GM18508 (cell line): Measurements from ENCODE around the gene SRBD1.

Experiments
- ATAC-seq: cut with Tn5 transposase; IDR thresholded peaks from one replicate; pipeline ENCODE4 v1.9.1; 2021; ENCODE audit warnings: moderate number of reproducible peaks; ENCODE audit not compliant: insufficient read depth, unreplicated experiment

Gene SRBD1

GRCh38 chr2:45494275-45494977 is 116.6 kb downstream of the SRBD1 start:
- no peak for ATAC-seq

- no peak for ATAC-seq
These were observed 126.1 kb downstream of the SRBD1 start for GRCh38 chr2:45484965-45485364.

DNA sequence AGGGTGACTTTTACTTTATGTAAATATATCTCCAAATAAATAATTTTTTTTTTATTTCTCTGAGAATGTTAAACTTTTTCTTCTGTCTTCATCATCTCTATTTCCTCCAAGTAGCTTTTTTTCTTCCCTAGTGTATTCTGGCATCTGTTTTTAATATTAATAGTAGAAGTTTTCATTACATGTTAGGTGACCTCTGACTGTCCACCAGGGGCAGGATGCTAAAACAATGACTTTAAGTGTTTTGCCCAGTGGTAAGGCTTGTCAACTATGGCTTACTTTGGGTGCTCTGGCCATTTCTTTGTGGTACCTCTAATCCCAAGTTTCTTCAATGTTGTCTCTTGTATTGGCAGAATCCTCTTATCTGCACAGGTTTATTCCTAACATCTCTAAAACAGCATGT is 127.1 kb downstream of the SRBD1 start:
- ATAC-seq: no peak

GRCh38 chr2:45477546-45477945 is 133.5 kb downstream of the SRBD1 start:
- no peak for ATAC-seq

GRCh38 chr2:45470531-45470930 is 140.5 kb downstream of the SRBD1 start:
- no peak for ATAC-seq

GRCh38 chr2:45469314-45470099 is 141.6 kb downstream of the SRBD1 start:
- no peak for ATAC-seq

DNA sequence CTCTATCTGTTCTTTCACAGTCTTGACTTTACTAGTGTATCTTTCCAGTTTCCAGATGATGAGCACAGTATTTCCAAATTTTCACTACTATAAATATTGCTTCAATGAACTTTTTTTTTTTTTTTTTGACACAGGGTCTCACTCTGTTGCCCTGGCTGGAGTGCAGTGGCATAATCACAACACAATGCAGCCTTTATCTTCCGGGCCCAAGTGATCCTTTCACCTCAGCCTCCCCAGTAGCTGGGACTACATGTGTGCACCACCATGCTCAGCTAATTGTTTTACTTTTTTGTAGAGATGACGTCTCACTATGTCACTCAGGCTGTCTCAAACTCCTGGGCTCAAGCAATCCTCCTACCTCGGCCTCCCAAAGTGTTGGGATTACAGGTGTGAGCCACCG is 142.8 kb downstream of the SRBD1 start:
- ATAC-seq: no peak

- no peak for ATAC-seq
These were observed 145.0 kb downstream of the SRBD1 start for GRCh38 chr2:45466053-45466452.

- no peak for ATAC-seq
These were observed 150.2 kb downstream of the SRBD1 start for GRCh38 chr2:45460825-45461224.

- ATAC-seq: no peak
These were observed 151.2 kb downstream of the SRBD1 start for GRCh38 chr2:45459860-45460259.

DNA sequence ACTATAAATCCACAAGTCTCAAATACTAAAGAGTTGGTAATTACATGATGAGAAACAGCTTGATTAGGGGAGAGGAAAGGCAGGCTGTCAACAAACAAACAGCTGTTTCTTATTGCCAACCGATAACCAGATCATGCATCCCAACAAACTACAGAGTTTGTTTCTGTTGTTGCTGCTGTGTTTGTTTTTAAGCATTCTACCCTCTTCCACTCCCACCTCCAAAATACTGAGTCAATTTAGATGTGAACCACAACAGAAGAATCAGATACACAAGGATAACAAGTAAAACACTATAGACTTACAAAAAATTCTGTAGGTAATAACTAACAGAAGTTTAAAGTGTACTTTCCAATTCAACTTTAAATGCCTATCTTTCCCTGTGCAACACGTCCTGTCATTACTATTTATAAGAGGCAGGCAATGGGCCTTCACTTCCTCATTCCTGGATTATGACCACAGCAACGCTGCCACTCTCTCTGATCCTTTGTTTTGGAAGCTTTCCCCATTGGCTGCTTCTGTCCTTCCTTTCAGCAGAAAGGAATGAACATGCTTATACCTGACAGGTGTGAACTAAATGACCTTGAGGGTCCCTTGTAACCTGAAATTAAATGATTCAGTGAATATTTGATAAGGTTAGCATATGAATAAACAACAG is 152.0 kb downstream of the SRBD1 start:
- ATAC-seq: no peak

DNA sequence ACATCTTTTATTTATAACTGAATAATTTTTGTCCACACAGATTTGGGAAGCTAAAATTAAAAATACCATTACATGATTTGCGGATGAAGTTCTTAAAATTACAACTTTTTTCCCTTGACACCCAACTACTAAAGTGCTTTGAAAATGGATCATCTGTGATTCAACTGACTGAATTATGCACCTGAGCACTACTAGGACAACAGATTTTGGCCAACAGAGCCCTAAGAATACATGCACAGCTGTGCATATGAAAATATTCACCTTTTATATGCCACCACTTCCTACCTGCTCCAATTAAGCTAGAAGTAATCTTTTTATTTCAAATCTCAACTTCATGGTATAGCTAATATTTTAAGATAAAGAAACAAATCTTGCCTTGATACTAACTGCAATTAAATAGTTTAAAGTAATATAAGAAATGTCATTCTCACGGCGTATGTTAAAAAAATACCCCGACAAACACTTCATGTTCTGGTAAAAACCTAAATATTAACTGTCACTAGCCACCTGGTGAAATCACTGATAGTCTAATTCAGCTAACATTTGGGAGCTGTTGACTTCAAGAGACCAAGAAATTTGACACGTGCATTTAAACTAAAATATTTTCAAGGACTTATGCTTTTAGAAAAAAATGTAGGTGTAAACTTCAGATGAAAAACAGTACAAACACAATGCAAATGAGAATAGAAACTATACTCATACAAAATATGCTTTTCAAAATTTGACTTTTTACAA is 153.7 kb downstream of the SRBD1 start:
- no peak for ATAC-seq

DNA sequence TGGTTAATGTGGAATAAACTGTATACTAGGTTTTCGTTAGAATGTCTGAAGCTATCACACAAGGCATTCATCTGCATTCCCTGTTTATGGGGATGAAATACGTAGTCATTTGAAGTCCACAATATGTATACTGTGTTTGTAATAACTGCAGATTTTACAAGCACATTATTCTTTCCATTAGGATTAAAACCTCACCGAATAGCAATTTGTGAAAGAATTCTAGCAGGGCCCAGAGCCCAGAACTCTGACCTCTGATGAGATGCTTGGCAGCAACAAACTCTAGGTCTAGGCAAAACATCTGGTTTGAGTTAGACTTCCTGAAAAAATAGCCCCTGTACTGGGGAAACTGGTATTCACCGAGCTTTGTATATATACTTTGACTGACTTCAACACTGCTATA is 158.2 kb downstream of the SRBD1 start:
- ATAC-seq: no peak

DNA sequence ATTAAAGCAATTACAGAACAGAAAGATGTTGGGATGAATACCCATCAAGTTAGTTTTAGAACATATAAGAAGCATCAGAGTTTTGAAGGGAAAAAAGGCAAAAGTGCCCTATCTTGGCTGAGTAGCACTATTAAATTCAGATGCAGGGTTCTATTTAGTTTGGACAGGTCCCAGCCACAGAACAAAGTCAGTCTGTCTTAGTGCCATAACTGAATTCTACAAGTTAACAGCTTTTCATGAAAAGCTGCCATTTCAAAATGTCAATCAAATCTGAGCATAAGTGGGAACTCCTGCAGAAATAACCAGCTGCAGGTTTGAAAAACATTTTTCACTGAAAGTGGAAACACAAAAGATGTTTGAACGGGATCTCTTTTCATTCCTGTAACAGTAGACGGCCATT is 160.4 kb downstream of the SRBD1 start:
- no peak for ATAC-seq

- no peak for ATAC-seq
These were observed 162.8 kb downstream of the SRBD1 start for GRCh38 chr2:45448217-45448616.

DNA sequence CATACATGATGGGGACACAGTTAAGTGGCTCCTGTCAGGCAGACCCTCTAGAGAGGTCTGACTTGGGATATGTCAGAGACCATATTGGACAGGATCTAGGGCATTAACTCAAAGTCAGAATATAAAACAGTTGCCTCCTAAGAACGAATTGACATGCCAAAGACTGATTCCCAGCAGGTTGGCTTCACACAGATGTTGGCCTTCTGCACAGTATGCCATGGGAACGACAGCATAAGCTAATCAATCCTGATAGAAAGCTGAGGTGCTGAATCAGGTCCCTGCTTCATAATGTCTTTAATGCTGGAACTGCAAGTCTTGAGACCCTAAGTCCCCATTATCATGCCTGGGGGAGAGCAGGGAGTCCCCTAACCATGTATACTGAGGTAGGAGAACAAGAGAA is 165.1 kb downstream of the SRBD1 start:
- no peak for ATAC-seq

DNA sequence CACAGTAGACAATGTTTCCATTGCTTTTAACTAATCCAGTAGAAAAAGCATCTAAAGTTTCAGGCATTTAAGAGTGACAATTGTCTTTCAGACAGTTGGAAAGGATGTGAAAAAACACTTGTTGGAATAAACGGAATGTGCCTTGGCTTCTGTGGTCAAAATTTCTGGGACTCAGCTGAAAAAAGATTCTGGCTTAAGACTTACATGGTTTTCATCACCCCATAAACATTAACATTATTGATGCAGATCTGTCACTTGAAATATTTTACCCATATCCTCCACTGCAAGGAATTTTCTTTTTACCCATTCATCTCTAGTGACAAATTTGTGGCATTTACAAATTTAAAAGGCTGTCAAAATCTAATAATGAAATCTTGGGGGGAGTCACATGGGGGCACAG is 166.0 kb downstream of the SRBD1 start:
- no peak for ATAC-seq

- ATAC-seq: no peak
These were observed 168.1 kb downstream of the SRBD1 start for GRCh38 chr2:45443012-45443411.

GRCh38 chr2:45442026-45442425 is 169.0 kb downstream of the SRBD1 start:
- no peak for ATAC-seq

- no peak for ATAC-seq
These were observed 169.5 kb downstream of the SRBD1 start for GRCh38 chr2:45441571-45441970.
